ENCODE measurements around the gene DOC2B.

Gene DOC2B

DNA sequence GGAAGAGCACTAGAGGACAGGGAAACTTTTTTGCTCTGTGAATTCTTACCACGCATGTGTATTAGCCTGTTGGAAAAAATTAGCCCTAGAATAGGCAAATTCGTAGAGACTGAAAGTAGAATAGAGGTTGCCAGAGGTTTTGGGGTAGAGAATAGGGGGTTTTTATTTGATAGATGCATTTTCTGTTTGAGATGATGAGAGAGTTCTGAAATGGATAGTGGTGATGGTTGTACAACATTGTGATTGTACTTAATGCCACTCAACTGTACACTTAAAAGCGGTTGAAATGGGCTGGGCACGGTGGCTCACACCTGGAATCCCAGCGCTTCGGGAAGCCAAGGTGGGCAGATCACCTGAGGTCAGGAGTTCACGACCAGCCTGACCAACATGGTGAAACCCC lies 8.0 kb upstream of the DOC2B start:
- TF ChIP-seq ZNF248 (tag by site-specific recombination; IDR thresholded peaks at IDR 0.05) (no peak), ZNF335 (tag by site-specific recombination; conservative IDR thresholded peaks at IDR 0.05) (no peak)
- CTCF ChIA-PET: no interaction called here
- H3K9me3 ChIP-seq (ENCODE audit: control insufficient read depth, insufficient read depth, low read depth, low read length): no peaks in the 10 kb centered on the region
- no peak overlapping the region for H3K4me3 ChIP-seq (ENCODE audit: low read depth, low read length)
- POLR2A ChIA-PET: no interaction called here
- H3K36me3 ChIP-seq (ENCODE audit: control insufficient read depth in 2 of 2, insufficient read depth in 1 of 2, low read length in 2 of 2): no peaks in the 10 kb centered on the region
- no peak overlapping the region for H3K27ac ChIP-seq (ENCODE audit: extremely low read depth, low read depth, low read length)
- no peaks in the 10 kb centered on the region for H3K4me1 ChIP-seq (ENCODE audit: control insufficient read depth, insufficient read depth, low read length)

DNA sequence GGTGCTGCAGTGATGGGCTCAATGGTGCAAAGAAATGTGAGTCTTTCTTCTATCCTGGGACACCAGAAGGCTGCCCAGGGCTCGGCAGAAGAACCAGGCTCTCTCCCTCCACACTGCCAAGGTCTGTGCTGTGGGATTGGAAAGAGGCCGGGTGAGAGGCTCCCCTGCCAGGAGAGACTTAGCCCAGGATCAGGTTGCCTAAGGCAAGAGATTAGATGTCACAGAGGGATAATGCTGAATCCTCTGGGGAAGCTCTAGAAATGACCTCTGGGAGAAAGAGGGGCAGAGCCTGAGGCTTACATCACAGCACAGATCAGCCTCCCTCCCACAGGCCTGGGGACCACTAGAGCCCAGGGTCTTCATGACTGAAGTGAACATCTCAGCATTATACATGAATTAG lies 5.7 kb upstream of the DOC2B start:
- CTCF ChIA-PET: no interaction called here

DNA sequence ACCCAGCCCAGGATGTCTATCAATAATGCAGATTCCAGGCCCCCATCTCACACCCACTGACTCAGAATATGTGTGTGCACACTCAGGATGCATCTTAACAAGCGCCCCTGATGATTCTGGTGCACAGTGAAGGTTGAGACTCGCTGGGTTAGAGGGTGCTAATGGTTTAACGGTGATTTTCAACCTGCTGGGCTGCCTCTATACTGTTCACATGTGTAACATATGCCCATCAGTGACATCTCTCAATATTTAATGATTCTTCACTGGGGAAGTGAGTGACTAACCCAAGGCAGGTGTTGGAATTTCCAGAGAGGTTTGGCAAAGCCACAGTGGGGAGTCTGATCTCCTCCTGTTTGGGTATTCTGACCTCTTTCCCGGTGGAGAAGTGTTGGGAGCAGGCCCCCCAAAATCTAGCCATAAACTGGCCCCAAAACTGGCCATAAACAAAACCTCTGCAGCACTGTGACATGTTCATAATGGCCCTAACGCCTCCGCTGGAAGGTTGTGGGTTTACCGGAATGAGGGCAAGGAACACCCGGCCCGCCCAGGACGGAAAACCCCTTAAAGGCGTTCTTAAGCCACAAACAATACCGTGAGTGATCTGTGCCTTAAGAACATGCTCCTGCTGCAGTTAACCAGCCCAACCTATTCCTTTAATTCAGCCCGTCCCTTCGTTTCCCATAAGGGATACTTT lies 4.1 kb upstream of the DOC2B start:
- ChIA-PET POLR2A (interaction anchor here (1.1 kb wide), 1 partner anchor 20 kb away, joined by 3 read pairs; no protein-coding TSS in a partner anchor), CTCF (no interaction called here)
- H3K4me3 ChIP-seq (ENCODE audit: low read depth, low read length): no peak overlapping the region
- no peaks in the 10 kb centered on the region for H3K9me3 ChIP-seq (ENCODE audit: control insufficient read depth, insufficient read depth, low read depth, low read length)
- H3K27ac ChIP-seq (ENCODE audit: extremely low read depth, low read depth, low read length): no peak overlapping the region
- no peak for TF ChIP-seq CTCF (tag by site-specific recombination; IDR thresholded peaks at IDR 0.05)
- no peak for TF ChIP-seq ZNF426 (tag by site-specific recombination; IDR thresholded peaks at IDR 0.05)
- no peak for TF ChIP-seq GLIS1 (tag by site-specific recombination; IDR thresholded peaks at IDR 0.05)
- TF ChIP-seq KLF1 (tag by site-specific recombination; IDR thresholded peaks at IDR 0.05): no peak
- no peak for TF ChIP-seq ZFP41 (tag by site-specific recombination; IDR thresholded peaks at IDR 0.05; ENCODE audit: borderline replicate concordance)
- no peak for TF ChIP-seq ZNF354C (tag by site-specific recombination; IDR thresholded peaks at IDR 0.05; ENCODE audit: borderline replicate concordance, low read depth)
- no peak for TF ChIP-seq ZBTB21 (tag by site-specific recombination; IDR thresholded peaks at IDR 0.05)
- TF ChIP-seq ZNF214 (tag by site-specific recombination; IDR thresholded peaks at IDR 0.05; ENCODE audit: borderline replicate concordance): no peak
- TF ChIP-seq ZNF580 (tag by site-specific recombination; IDR thresholded peaks at IDR 0.05): no peak
- no peak for TF ChIP-seq TCF7L2 (IDR thresholded peaks at IDR 0.05; ENCODE audit: borderline replicate concordance, low read depth, low read length)
- TF ChIP-seq ZNF777 (tag by site-specific recombination; IDR thresholded peaks at IDR 0.05; ENCODE audit: borderline replicate concordance): no peak
- no peak for TF ChIP-seq ZNF544 (tag by site-specific recombination; IDR thresholded peaks at IDR 0.05)
- TF ChIP-seq ZNF791 (tag by site-specific recombination; IDR thresholded peaks at IDR 0.05): no peak
- TF ChIP-seq, protein P1, sequence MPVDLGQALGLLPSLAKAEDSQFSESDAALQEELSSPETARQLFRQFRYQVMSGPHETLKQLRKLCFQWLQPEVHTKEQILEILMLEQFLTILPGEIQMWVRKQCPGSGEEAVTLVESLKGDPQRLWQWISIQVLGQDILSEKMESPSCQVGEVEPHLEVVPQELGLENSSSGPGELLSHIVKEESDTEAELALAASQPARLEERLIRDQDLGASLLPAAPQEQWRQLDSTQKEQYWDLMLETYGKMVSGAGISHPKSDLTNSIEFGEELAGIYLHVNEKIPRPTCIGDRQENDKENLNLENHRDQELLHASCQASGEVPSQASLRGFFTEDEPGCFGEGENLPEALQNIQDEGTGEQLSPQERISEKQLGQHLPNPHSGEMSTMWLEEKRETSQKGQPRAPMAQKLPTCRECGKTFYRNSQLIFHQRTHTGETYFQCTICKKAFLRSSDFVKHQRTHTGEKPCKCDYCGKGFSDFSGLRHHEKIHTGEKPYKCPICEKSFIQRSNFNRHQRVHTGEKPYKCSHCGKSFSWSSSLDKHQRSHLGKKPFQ (tag by site-specific recombination; IDR thresholded peaks at IDR 0.05): no peak
- H3K4me1 ChIP-seq (ENCODE audit: control insufficient read depth, insufficient read depth, low read length): no peaks in the 10 kb centered on the region
- no peaks in the 10 kb centered on the region for H3K36me3 ChIP-seq (ENCODE audit: control insufficient read depth in 2 of 2, insufficient read depth in 1 of 2, low read length in 2 of 2)

More for the DNA sequence above, 5.7 kb upstream of the DOC2B start:
- H3K4me3 ChIP-seq (ENCODE audit: low read depth, low read length): no peak overlapping the region
- H3K4me1 ChIP-seq (ENCODE audit: control insufficient read depth, insufficient read depth, low read length): no peaks in the 10 kb centered on the region
- TF ChIP-seq PATZ1 (tag by site-specific recombination; IDR thresholded peaks at IDR 0.05): no peak
- TF ChIP-seq GLIS1 (tag by site-specific recombination; IDR thresholded peaks at IDR 0.05): 0 out of 2 replicates have a peak, but pooled peaks have one; percentile 31
- no peak for TF ChIP-seq ZNF449 (tag by site-specific recombination; IDR thresholded peaks at IDR 0.05)
- no peaks in the 10 kb centered on the region for H3K9me3 ChIP-seq (ENCODE audit: control insufficient read depth, insufficient read depth, low read depth, low read length)
- H3K36me3 ChIP-seq (ENCODE audit: control insufficient read depth in 2 of 2, insufficient read depth in 1 of 2, low read length in 2 of 2): no peaks in the 10 kb centered on the region
- H3K27ac ChIP-seq (ENCODE audit: extremely low read depth, low read depth, low read length): no peak overlapping the region
- POLR2A ChIA-PET: no interaction called here

Measured in HEK293 (cell line).